Measurements from ENCODE around the gene PWWP2A. TPM values are rescaled to one million over a fixed set of nuclear protein-coding genes. Genes with fewer than 3 reads are reported as not detected.

The PWWP2A gene
- total RNA-seq, 1 experiment from 2014 or later, result 22.6 TPM

- ChIA-PET CTCF (no interaction called here), POLR2A (no interaction called here)
- H3K36me3 ChIP-seq (ENCODE audit: control insufficient read depth, insufficient read depth, low read length), result peaks cover 3% of the 10 kb centered on the region; the same call in 1 of the 2 replicates
- no peak for TF ChIP-seq REST (IDR thresholded peaks at IDR 0.05; ENCODE audit: insufficient read depth in 1 of 2, low read depth in 2 of 2, low read length in 1 of 2)
- TF ChIP-seq CTCF (IDR thresholded peaks at IDR 0.05), result no peak
- TF ChIP-seq SIN3A (IDR thresholded peaks at IDR 0.05; ENCODE audit: borderline replicate concordance, insufficient read depth, low read depth, low read length), result no peak
- no peak for TF ChIP-seq POLR2AphosphoS5 (IDR thresholded peaks at IDR 0.05; ENCODE audit: low read depth, low read length)
- no peak for TF ChIP-seq TCF7L2 (IDR thresholded peaks at IDR 0.05; ENCODE audit: low read depth, low read length)
- no peaks in the 10 kb centered on the region for H3K27me3 ChIP-seq (ENCODE audit: control insufficient read depth, insufficient read depth, low read length)
- ATAC-seq (no peak), DNase-seq (ENCODE audit: low read depth, low spot score) (no peak)
- in situ Hi-C loops (cut with HindIII; ENCODE audit: low pct_unique_long_range_greater_than_20kb, low sequenced_read_pairs), result no loop called here
- H3K27ac ChIP-seq (ENCODE audit: low read length), result no peak overlapping the region
- H3K4me3 ChIP-seq (ENCODE audit: low read depth in 2 of 2, low read length in 2 of 2), result no peak overlapping the region
- H3K4me1 ChIP-seq (ENCODE audit: control insufficient read depth, insufficient read depth, low read length), result no peaks in the 10 kb centered on the region
- no TSS peak for BruUV-seq (replicated peaks)
- intact Hi-C loops (cut with micrococcal nuclease; ENCODE audit: unreplicated experiment), result no loop called here
- H3K9me3 ChIP-seq (ENCODE audit: control insufficient read depth, insufficient read depth, low read depth, low read length), result no peaks in the 10 kb centered on the region
Observed at GRCh38 chr5:160044391-160044804, 74.9 kb downstream of the PWWP2A start.

GRCh38 chr5:160042671-160043070 is 76.6 kb downstream of the PWWP2A start:
- in situ Hi-C loops (cut with HindIII; ENCODE audit: low pct_unique_long_range_greater_than_20kb, low sequenced_read_pairs), result no loop called here
- ATAC-seq (no peak), DNase-seq (ENCODE audit: low read depth, low spot score) (no peak)
- no peaks in the 10 kb centered on the region for H3K4me1 ChIP-seq (ENCODE audit: control insufficient read depth, insufficient read depth, low read length)
- H3K27ac ChIP-seq (ENCODE audit: low read length), result no peak overlapping the region
- H3K4me3 ChIP-seq (ENCODE audit: low read depth in 2 of 2, low read length in 2 of 2), result no peak overlapping the region
- intact Hi-C loops (cut with micrococcal nuclease; ENCODE audit: unreplicated experiment), result no loop called here
- peaks cover 8% of the 10 kb centered on the region; the same call in 1 of the 2 replicates for H3K36me3 ChIP-seq (ENCODE audit: control insufficient read depth, insufficient read depth, low read length)
- CTCF ChIA-PET, result no interaction called here
- H3K27me3 ChIP-seq (ENCODE audit: control insufficient read depth, insufficient read depth, low read length), result no peaks in the 10 kb centered on the region
- BruUV-seq (replicated peaks), result no TSS peak
- TF ChIP-seq TCF7L2 (IDR thresholded peaks at IDR 0.05; ENCODE audit: low read depth, low read length), result no peak
- TF ChIP-seq REST (IDR thresholded peaks at IDR 0.05; ENCODE audit: insufficient read depth in 1 of 2, low read depth in 2 of 2, low read length in 1 of 2), result no peak
- no peak for TF ChIP-seq CTCF (IDR thresholded peaks at IDR 0.05)
- TF ChIP-seq POLR2AphosphoS5 (IDR thresholded peaks at IDR 0.05; ENCODE audit: low read depth, low read length), result no peak
- no peak for TF ChIP-seq SIN3A (IDR thresholded peaks at IDR 0.05; ENCODE audit: borderline replicate concordance, insufficient read depth, low read depth, low read length)
- H3K9me3 ChIP-seq (ENCODE audit: control insufficient read depth, insufficient read depth, low read depth, low read length), result no peaks in the 10 kb centered on the region
- POLR2A ChIA-PET, result no interaction called here

Other genes with a start within 250 kb of the PWWP2A start
- 8.3 TPM for gene ADRA1B, start 203.0 kb downstream of the PWWP2A start, total RNA-seq (2021; ENCODE audit: unreplicated experiment)
- gene TTC1, start 110.3 kb downstream of the PWWP2A start, total RNA-seq (2021; ENCODE audit: unreplicated experiment), result 67.6 TPM
- 0.31 TPM for gene FABP6, start 110.1 kb upstream of the PWWP2A start, total RNA-seq (2021; ENCODE audit: unreplicated experiment)
- gene CCNJL, start 193.1 kb upstream of the PWWP2A start, total RNA-seq (2021; ENCODE audit: unreplicated experiment), result 35.0 TPM